Activated CD4-positive, alpha-beta T cell treated with anti-CD3 and anti-CD28 coated beads for 4 hours (primary cell): ENCODE data around the gene USP54.
"Not testable (repeated sequence)": the region's sequence is repeated elsewhere in the genome, so short reads cannot be mapped to it uniquely, and the experiment has no call there.

Experiments used
- DNase-seq, 2 donors: peaks; one replicate each; pipeline ENCODE4 v3.0.0-alpha.2; 2020

The USP54 gene

DNA sequence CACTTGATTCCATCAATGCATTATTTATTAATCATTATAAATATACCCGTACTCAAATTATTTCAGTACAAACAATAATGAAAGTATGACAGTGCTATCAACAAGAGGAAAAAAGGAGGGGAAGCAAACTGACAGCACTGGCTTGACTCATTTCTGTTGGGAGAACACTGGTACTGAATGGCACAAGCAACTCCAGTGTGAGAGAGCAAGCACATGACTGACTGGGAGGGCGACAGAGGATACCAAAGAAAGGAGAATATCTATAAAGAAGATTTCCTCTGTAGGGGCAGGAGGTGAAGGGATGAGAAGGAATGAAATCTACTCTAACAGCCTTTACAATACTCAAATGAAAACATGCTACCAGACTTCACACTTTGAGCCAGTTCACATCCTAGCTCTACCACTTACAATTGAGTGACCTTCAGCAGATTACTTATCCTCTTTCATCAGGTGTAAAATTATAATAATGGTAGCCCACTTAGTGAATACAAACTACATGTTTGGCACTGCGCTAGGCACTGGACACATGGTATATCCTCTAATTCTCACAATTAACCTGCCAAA, 1.5 kb downstream of the USP54 start:
- no peak for DNase-seq

DNA sequence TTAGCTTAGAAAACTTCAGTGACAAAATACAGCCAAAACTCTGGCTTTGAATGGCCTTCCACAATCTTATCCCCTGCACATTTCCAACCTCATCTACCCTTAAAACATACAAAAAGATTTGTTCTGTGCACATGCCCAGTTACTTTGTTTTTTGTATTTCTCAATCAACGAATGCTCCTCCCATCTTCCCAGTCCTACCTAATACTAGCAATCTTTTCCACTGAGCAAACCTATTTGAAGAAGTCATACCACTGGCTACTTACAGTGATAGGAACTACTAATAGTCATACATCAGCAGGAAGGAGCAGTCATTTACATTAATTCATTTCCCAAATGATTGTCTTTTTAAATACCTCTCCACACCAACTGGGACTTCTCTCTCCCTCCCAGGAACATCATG, 2.5 kb downstream of the USP54 start:
- DNase-seq, result no peak

DNA sequence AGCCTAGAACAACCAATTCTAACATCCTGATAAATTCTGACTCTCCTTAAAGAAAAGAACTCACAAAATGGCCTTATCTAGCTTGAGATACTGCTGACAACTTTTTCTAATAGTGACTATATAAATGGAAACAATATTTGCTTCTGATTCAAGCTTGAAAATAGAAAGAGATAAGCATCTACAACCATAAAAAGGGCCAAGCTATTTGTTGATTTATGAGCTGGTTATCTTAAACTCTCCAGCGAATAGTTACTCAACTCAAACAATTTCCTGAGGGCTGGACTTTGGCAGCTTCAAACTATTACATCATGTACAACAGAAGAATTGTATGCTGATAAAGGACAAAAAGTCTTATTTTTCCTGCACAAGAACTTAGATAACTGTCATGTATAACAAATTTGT, 4.6 kb downstream of the USP54 start:
- no peak for DNase-seq

DNA sequence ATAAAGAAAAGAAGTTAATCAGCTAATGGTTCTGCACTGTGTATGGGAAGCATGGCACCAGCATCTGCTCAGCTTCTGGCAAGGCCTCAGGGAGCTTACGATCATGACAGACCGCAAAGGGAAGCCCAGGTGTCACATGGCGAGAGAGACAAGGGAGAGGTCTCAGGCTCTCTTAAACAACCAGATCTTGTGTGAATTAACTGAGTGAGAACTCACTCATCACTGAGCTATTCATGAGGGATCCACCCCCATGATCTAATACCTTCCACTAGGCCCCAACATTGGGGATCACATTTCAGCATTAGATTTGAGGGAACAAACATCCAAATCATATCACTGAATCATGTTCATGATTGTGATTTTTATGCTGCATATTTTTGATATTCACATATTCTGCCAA, 5.8 kb downstream of the USP54 start:
- DNase-seq, result no peak

DNA sequence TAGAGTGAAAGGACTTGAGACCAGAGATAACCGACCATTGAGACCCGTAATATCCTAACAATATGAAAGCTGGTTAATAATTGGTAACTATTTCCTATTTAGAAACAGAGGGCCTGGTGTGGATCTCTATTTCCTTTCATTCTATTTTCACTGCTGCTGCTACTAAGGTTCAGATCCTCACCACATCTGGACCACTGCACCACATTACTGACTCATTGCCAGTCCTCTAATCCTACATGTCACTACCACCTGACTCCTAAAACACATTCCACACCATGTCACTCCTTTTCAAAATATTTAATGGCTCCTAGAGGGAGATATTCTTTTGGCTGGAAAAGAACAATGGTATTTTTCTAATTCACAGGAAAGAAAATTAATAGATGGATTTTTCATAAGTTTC, 6.4 kb downstream of the USP54 start:
- no peak for DNase-seq

DNA sequence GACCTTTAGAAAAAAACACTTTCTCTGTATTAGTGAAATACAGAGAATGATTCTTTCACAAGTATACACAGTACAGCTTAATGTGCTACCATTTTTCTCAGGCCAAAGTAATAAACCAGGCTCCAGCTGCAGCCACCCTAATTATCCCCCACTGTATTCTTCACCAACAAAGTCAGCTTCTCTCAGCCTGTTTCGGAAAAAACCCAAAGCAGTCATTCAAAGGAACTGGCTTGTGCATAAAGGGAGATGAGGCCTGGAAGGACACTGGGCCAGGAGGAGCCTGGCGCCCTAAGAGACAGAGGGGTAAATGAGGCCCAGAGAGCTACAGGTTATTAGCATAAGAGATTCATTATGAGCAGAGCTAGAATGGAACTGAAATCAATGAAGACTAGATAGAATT, 9.2 kb downstream of the USP54 start:
- DNase-seq, result no peak

DNA sequence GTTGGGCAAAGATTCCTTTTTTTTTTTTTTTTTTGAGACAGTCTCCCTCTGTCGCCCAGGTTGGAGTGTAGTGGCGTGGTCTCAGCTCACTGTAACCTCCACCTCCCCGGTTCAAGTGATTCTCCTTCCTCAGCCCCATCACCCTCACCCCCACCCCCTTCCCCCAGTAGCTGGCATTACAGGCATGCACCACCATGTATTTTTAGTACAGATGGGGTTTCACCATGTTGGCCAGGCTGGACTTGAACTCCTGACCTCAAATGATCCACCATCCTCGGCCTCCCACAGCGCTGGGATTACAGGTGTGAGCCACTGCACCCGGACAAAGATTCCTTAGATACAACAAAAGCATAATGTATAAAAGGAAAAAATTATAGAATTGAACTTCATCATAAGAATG, 12.2 kb downstream of the USP54 start:
- not testable (repeated sequence) for DNase-seq

DNA sequence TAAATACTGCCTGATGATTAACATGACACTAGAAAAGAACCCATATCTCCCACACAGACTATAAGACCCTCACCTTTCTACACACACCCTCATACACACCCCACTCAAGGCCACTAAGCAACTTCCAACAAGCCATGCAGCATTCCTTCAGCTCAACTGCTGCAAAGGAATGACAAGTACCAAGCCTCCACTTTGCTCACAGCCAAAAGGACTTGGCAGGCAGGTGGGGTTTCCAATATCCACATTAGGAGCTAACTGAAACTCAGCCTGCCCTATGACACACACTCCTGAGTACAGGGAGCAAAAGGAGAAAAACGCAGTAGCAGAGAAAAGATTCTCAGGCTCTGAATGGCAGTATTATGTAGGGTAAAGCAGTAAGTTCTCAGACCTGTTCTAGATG, 13.4 kb downstream of the USP54 start:
- no peak for DNase-seq

DNA sequence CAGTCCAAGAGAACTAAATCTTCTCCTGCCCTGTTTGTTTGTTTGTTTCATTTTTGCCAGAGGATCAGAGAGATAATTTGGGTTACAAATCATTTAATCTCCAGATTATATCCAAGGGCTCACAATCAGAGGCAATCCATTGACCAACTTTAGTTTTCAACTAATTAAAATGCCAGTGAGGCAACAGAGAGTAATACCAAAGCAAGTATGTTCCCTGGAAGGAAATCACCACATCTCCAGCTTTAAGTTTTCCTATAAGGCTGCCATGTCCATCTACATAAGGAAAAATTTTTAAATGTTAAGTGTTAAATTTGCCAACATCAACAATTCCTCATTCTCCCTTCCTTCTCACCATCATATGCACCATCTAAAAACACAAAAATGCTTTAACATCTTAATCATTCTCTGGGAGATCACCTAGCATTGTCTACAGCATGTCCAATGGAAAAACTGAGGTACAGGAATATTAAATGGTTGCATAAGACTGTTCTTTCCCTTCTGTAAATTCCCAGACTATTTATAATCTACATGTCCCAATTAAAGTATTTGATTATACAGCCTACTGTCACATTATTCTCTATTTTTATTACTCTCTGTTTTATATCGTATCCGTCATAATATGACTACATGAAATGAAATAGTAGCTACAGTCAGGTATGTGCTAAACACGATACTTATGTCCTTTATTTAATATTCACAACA, 14.1 kb downstream of the USP54 start:
- no peak for DNase-seq

DNA sequence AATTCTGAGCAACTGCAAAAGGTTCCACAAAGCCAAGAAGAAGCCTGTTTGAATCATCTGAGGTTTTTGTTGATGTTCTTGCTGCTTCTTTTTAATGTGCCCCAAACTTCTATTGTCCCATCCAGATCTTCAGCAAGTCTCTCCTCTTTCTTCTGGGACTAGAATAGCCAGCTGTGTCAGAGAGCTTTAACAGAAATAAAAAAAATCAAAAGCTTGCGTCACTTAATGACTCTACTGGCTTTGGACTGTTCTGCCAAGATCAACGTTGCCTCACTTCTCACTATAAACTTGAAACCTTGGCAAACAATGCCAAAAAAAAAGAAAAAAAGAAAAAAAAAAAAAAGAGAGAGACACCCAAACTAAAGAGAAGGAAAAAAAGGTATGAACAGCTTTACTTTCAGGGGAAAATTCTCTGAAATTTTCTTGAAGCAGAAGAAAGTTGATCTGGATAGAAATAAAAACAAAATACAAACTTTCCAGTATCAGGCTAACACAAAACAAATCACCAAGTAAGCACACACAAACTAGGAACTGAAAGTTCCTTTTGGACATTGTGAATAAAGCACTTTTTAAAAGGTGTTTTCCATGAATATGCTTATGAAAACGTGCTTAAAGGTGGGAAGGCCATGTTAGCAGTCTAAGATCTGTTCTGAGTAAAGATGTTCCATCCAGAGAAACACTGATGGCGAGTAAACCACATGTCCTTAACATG, 14.8 kb downstream of the USP54 start:
- DNase-seq, result no peak

DNA sequence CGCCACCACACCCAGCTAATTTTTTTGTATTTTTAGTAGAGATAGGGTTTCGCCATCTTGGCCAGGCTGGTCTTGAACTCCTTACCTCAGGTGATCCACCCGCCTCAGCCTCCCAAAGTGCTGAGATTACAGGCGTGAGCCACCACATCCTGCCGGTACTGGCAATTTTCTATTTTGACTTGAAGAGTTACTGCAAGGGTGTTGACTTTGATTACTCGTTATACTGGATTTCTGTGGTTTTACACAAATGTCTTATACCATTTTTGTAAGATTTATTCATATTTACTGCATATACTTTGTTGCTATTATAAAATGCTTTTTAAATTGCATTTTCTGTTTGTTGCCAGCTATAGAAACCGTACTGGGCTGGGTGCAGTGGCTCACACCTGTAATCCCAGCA, 24.1 kb downstream of the USP54 start:
- not testable (repeated sequence) for DNase-seq

DNA sequence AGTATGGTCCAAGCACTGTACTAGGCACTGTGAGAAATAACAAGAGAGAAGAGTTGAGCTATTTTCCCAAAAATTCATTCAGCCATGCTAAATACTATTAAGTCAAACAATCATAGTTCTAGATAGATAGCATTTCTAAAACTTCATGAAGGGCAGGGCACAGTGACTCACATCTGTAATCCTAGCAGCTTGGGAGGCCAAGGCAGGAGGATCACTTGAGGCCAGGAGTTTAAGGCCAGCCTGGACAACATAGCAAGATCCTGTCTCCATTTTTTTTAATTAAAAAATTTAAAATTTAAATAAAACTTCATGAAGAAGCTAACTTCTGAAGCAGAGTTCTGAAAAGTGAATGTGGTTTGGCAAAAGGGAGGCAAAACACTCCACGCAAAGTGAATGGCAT, 29.9 kb downstream of the USP54 start:
- DNase-seq, result no peak

DNA sequence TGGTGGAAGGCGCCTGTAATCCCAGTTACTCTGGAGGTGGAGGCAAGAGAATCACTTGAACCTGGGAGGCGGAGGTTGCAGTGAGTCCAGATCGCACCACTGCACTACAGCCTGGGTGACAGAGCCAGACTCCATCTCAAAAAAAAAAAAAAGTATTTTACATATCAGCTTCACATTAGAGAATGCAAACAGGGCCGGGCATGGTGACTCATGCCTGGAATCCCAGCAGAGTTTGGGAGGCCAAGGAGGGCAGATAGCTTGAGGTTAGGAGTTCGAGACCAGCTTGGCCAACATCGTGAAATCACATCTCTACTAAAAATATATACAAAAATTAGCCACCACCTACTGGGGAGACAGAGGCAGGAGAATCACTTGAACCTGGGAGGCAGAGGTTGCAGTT, 31.6 kb downstream of the USP54 start:
- DNase-seq, result no peak

DNA sequence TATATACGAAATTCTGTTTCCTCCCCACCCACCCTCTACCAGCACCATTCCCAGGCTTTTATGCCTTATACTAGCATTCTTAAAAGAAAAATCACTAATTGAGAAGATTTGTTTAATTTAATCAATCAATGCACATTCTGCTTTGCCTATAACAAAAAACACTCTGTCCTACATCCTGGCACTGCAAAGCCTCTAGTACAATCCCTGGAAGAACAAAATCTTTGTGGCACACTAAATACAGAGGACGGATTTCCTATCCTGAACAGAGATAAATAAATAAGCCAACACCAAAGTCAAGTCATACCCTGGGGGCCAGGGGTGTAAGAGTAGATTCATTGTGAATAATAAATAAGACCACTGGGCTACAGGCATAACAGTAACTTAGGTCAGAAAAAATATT, 34.3 kb downstream of the USP54 start:
- DNase-seq, result no peak

DNA sequence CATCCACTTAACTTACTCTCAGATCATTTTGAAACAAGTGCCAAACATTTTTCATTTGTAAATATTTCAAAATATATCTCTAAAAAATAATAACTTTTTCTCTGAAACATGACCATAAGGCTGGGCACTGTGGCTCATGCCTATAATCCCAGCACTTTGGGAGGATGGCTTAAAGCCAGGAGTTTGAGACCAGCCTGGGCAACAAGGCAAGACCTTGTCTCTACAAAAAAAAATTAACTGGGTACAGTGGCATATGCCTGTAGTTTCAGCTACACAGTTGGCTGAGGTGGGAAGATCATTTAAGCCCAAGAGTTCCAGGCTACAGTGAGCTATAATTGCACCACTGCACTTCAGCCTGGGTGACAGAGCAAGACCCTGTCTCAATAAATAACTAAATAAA, 36.4 kb downstream of the USP54 start:
- DNase-seq, result no peak

DNA sequence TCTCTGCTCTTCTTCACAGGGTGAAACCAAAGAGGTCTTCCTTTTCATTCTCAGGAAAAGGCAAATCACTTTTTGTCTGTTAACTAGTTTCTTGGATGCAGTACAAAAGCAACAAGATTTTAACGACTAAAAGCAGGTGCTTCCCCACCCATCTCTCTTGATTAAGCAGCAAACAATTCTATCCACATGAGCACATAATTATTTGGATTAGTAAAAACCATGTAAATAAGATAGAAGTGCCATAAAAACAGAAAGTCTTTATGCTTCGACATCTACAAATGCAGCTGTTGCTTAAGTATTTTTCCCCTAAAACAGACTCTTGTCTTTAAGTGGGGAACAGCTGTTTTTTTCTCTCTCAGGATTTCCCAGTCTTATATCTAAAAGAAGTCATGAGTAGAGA, 37.4 kb downstream of the USP54 start:
- no peak for DNase-seq

DNA sequence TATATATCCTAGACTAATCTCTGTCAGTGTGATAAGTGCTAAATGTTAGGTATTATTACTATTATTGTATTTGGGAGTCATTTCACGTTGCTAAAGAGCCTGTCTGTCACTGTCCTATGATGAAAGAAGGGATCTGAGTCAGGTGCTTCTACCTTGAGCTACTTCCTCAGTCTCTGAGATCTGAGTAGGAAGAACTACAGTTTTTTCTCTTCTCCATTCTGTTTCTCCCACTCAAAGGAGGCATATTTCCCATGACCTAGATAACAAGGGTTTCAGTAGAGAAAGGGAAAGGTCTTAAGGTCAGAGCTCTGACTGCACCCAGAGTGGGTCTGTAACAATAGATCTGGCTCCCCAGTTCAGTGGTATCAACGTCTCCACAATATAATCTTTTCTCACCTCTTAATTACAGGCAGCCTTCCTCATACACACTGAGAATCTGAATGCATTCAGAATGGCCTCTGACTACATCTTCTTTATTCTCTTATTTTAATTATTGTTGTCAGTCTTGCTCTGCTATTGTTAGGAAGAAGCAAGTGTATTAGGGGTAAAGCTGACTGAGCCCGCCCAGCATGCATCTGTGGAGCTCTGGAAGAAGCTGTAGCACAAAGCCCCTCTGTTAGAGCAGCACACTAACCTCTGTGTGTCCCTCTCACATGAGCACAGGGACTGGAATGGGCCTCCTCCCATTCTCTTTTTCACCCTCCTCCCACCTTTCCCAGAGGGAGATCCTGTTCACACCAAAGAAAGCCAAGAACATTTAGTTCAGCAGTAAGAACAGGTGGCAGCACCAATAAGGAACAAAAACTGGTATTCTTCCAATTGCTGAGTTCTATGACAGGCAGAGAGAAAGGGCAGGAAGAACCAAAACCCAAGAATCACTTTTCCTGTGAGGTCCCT, 38.1 kb downstream of the USP54 start:
- no peak for DNase-seq

DNA sequence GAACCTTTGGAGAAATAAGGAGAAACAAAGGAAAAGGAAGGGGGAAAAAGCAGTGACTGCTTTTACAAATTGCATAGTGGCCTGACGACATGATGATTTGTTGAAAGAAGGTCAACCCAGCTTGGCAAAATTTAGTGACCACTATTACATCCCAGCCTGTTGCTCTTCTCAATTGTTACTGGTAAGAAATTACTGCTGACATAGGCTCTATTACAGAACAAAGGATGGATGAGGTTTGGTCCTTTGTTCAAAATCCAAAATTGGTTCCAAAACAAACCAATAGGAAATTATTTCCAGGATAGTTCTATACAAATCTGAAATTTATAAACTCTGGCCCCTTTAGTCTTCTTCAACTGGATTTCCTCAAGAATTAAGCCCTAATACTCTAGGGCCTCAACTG, 39.6 kb downstream of the USP54 start:
- DNase-seq, result no peak

DNA sequence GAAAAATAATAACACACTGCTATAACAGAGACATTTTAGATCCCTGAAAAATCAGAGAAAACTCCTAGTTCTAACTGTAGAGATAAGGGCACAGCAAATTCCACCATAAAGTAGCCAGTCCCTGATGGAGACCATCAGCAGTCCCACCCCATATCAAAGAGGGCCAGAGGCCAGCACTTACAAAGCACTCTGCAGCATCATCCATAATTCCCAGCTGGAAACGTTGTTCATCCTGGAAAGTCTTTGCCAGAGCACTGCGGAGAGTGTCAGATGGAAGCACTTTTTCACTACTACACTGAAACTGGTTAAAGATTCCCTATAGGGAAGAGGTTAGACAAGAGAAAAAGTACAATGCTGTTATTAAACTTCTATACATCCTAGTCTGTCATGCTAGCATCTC, 45.8 kb downstream of the USP54 start:
- no peak for DNase-seq

DNA sequence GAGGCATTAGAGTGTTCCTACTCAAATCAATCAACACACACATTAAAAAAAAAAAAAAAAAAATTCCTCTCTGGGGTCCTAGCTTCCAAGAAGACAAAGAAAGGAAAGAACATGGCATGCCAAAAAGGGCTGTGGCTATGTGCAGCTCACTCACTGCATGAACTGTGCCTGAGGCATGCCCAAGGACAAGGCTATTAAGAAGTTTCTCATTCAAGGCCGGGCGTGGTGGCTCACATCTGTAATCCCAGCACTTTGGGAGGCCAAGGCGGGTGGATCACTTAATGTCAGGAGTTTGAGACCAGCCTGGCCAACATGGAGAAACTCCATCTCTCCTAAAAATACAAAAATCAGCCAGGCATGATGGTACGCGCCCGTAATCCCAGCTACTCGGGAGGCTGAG, 53.4 kb downstream of the USP54 start:
- no peak for DNase-seq

DNA sequence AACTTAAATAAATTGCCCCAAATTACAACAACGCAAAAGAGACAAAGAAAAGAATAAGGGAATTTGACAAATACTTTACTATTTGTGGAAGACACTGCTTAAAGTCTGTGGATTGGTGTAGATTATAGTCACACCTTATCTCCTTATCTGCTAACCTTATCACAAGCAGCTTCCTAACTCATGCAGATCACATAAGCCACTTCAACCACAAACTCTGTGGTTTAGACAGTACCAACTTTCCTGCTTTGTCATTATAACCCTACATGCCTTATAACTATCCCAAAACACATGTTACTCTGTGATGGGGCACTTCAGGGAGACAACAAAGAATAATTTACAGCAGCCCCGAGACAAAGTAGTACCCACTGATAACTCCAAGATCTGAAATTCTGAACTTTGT, 53.9 kb downstream of the USP54 start:
- no peak for DNase-seq

DNA sequence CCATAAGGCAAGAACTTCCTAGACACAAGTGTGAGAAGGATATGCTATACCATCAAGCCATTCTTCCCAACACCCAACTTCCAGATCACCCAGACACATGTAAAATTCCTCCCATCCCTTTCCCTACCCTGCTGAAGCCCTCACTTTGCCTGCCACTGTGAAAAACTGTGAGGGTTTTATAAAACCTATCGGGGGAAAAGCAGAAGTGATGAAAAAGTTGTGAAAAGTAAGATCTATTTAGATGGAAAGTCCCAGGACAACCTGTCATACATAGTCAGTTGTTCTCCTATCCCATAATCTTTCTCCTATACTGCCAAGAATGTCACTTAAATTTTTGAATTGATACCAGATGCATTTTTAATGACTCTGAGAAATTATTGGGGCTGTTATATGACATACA, 56.3 kb downstream of the USP54 start:
- DNase-seq, result no peak

DNA sequence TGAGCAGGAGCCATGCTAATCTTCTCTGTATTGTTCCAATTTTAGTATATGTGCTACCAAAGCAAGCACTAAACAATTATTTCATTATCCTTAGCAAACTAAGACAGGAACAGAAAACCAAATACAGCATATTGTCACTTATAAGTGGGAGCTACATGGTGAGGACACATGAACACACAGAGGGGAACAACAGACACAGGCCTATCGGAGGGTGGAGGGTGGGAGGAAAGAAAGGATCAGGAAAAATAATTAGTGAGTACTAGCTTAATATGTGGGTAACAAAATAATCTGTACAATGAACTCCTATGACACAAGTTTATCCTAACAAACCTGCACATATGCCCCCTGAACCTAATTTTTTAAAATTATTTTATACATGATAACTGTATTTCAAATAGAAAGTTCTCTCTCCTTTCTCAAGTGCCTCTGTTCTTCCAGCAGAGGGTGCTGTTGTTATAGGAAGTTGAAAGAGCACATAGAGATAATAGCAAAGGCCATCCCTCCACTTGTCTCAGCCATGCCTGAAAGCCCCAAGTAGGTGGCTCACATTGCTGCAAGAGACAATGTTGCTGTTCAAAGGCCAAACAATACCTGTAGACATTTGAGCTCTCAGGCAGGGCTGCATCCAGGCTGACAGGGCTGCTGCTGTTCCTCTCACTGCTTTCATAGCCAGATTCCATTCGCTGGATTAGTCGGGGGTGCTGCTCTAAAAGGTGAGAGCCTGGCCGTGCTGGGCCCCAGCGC, 61.9 kb downstream of the USP54 start:
- peak; percentile 42 to 52 for DNase-seq
